DOHH2 (cell line): ENCODE results near the gene GALNT13.

Experiments
- H3F3A ChIP-seq: fragments of 200-600 bp; sonication (generic), shearing (Covaris generic); 2 replicates; pipeline ENCODE4 v1.6.0; 2016; ENCODE audit warnings: antibody characterized with exemption, mild to moderate bottlenecking; ENCODE audit not compliant: control insufficient read depth, insufficient read depth
- H3K27ac ChIP-seq: fragments of 200-600 bp; sonication (generic); 2 replicates; pipeline ENCODE4 v1.5.1; 2014; ENCODE audit warnings: low read depth, mild to moderate bottlenecking, low read length, moderate library complexity
- H3K27me3 ChIP-seq: fragments of 200-600 bp; sonication (generic); 2 replicates; pipeline ENCODE4 v1.6.1; 2014; ENCODE audit warnings: mild to moderate bottlenecking, low read length, mixed read lengths; ENCODE audit not compliant: control insufficient read depth
- H3K36me3 ChIP-seq: fragments of 200-600 bp; sonication (generic); 2 replicates; pipeline ENCODE4 v1.6.1; 2014; ENCODE audit warnings: mild to moderate bottlenecking, low read length, moderate library complexity, mixed read lengths; ENCODE audit not compliant: control insufficient read depth
- H3K4me1 ChIP-seq: fragments of 200-600 bp; sonication (generic); 2 replicates; pipeline ENCODE4 v1.6.1; 2014; ENCODE audit warnings: mild to moderate bottlenecking, low read length, mixed read lengths; ENCODE audit not compliant: control insufficient read depth
- H3K4me2 ChIP-seq: fragments of 200-600 bp; sonication (generic); 2 replicates; pipeline ENCODE4 v1.6.0; 2014; ENCODE audit warnings: mild to moderate bottlenecking, low read length, moderate library complexity
- H3K4me3 ChIP-seq: fragments of 200-600 bp; sonication (generic); 2 replicates; pipeline ENCODE4 v1.5.1; 2014; ENCODE audit warnings: mild to moderate bottlenecking, low read length, mixed read lengths
- H3K79me2 ChIP-seq: fragments of 200-600 bp; sonication (generic); 2 replicates; pipeline ENCODE4 v1.6.1; 2014; ENCODE audit warnings: mild to moderate bottlenecking, low read length, mixed read lengths; ENCODE audit not compliant: control insufficient read depth
- H3K9me2 ChIP-seq: fragments of 200-600 bp; sonication (generic); replicated peaks from 2 replicates; pipeline ENCODE4 v1.6.1; 2014; ENCODE audit warnings: mild to moderate bottlenecking, low read length, mixed read lengths; ENCODE audit not compliant: control insufficient read depth
- H3K9me3 ChIP-seq: fragments of 200-600 bp; sonication (generic); 2 replicates; pipeline ENCODE4 v1.6.1; 2014; ENCODE audit warnings: antibody characterized with exemption, low read length, mixed read lengths; ENCODE audit not compliant: control insufficient read depth, insufficient read depth
- H4K20me1 ChIP-seq: fragments of 200-600 bp; sonication (generic); 2 replicates; pipeline ENCODE4 v1.6.0; 2014; ENCODE audit warnings: low read depth, mild to moderate bottlenecking, antibody characterized with exemption, low read length, moderate library complexity; ENCODE audit not compliant: control insufficient read depth, insufficient read depth
- CTCF ChIP-seq: fragments of 200-600 bp; sonication (generic); IDR thresholded peaks from one replicate; pipeline ENCODE4 v1.5.1; 2014; ENCODE audit warnings: antibody characterized with exemption, mild to moderate bottlenecking, low read depth, low read length; ENCODE audit not compliant: poor library complexity, severe bottlenecking
- EZH2phosphoT487 ChIP-seq: fragments of 200-600 bp; sonication (generic); IDR thresholded peaks from 2 replicates; pipeline ENCODE4 v1.6.1; 2017; ENCODE audit warnings: borderline replicate concordance, mild to moderate bottlenecking, antibody characterized with exemption, low read length, moderate library complexity, mixed read lengths

Gene GALNT13

GRCh38 chr2:153972412-153972811 is 100.7 kb downstream of the GALNT13 start:
- Histone ChIP-seq H3K27ac (no peak overlapping the region), H3K9me2 (no peaks in the 10 kb centered on the region), H3K79me2 (no peaks in the 10 kb centered on the region), H3K9me3 (no peaks in the 10 kb centered on the region), H3K4me1 (no peaks in the 10 kb centered on the region), H3K4me3 (no peak overlapping the region), H4K20me1 (no peaks in the 10 kb centered on the region), H3K36me3 (no peaks in the 10 kb centered on the region), H3K27me3 (no peaks in the 10 kb centered on the region), H3F3A (no peaks in the 10 kb centered on the region), H3K4me2 (no peak overlapping the region)
- TF ChIP-seq CTCF: no peak
- TF ChIP-seq EZH2phosphoT487: no peak

DNA sequence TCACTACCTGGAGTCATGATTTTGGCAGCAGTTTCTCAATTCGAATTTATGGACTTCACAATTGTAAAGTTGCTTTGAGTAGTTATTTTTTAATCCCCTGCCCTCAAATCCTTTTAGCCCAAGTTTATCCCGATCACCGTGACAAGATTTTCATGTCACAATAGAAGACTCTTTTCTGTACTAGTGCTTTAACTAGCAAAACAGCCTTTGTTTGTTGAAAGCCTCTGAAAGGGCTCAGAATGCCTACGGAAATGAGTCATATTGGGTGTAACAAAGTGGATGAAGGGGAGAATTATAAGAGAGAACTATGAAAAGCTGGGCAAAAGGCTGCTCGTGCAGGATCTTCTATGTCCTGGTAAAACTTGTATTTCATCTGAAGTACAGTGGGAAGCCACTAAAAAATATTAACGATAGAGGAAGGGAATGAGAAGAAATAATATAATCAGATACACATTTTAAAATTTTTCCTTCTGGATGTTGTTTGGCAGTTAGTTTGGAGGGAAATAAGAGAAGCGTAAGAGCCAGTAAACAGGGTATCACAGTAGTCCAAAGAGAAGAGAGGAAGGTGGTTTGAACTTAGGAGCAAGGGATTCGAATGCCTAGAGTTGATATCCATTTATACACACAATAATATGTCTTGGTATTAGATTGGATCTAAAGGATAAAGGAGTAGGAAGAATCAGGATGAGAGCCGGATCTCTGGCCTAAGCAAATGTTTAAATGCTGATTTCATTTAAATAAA is 114.9 kb downstream of the GALNT13 start:
- Histone ChIP-seq H3F3A (no peaks in the 10 kb centered on the region), H3K4me2 (no peak overlapping the region), H3K79me2 (no peaks in the 10 kb centered on the region), H3K36me3 (no peaks in the 10 kb centered on the region), H3K27ac (no peak overlapping the region), H3K4me1 (no peaks in the 10 kb centered on the region), H4K20me1 (no peaks in the 10 kb centered on the region), H3K4me3 (no peak overlapping the region), H3K9me3 (no peaks in the 10 kb centered on the region), H3K9me2 (no peaks in the 10 kb centered on the region), H3K27me3 (no peaks in the 10 kb centered on the region)
- TF ChIP-seq EZH2phosphoT487 (no peak), CTCF (no peak)

DNA sequence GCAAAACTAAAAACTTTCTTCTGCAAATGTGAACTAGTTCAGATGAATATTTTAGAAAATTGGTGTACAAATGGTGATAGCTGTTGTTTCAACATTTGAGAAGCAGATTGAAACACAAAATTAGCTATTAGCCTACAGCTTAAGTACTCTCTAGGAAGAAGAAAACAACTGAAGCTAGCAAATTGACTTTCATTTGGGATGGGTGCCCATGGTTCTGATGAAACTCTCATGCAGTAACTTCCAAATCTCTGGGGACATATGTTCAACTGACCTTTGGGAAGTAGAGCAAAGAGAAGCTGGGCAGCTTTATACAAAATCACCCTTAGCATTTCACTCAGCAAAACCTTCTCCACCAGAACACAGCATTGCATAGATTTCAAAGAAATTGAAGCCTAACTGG is 119.0 kb downstream of the GALNT13 start:
- Histone ChIP-seq H4K20me1 (no peaks in the 10 kb centered on the region), H3K9me3 (no peaks in the 10 kb centered on the region), H3F3A (no peaks in the 10 kb centered on the region)

More for the DNA sequence above, 119.0 kb downstream of the GALNT13 start:
- H3K27ac ChIP-seq: no peak overlapping the region
- no peaks in the 10 kb centered on the region for H3K9me2 ChIP-seq
- no peak for TF ChIP-seq EZH2phosphoT487
- TF ChIP-seq CTCF: no peak
- H3K79me2 ChIP-seq: no peaks in the 10 kb centered on the region
- no peak overlapping the region for H3K4me3 ChIP-seq
- no peaks in the 10 kb centered on the region for H3K4me1 ChIP-seq
- no peaks in the 10 kb centered on the region for H3K27me3 ChIP-seq
- H3K36me3 ChIP-seq: no peaks in the 10 kb centered on the region
- no peak overlapping the region for H3K4me2 ChIP-seq
